ENCODE data around the gene DPP10.

The DPP10 gene

GRCh38 chr2:115842306-115842705 is 1399.9 kb downstream of the DPP10 start:
- DNase-seq (ENCODE audit: low read depth in 4 of 4, low spot score in 1 of 4): no peak

GRCh38 chr2:115848192-115848591 is 1405.8 kb downstream of the DPP10 start:
- DNase-seq (ENCODE audit: low read depth in 4 of 4, low spot score in 1 of 4): no peak

GRCh38 chr2:115867024-115867423 is 1424.6 kb downstream of the DPP10 start:
- no peak for DNase-seq (ENCODE audit: low read depth in 4 of 4, low spot score in 1 of 4)

- no peak for DNase-seq (ENCODE audit: low read depth in 4 of 4, low spot score in 1 of 4)
These were observed 1432.0 kb downstream of the DPP10 start for GRCh38 chr2:115874427-115874826.

GRCh38 chr2:115880558-115880957 is 1438.1 kb downstream of the DPP10 start:
- no peak for DNase-seq (ENCODE audit: low read depth in 4 of 4, low spot score in 1 of 4)

GRCh38 chr2:115887209-115887776 is 1444.9 kb downstream of the DPP10 start:
- no peak for DNase-seq (ENCODE audit: low read depth in 4 of 4, low spot score in 1 of 4)

Measured in stimulated activated CD4-positive, alpha-beta T cell treated with anti-CD3 and anti-CD28 coated beads, Interleukin-1b, Interleukin-23, amount 100 ng/mL, for 24 hours (primary cell).